H1 (cell line): ENCODE measurements around the gene COMMD6. TPM values are rescaled to one million over a fixed set of nuclear protein-coding genes. Genes with fewer than 3 reads are reported as not detected.

Source experiments
- CTCF ChIA-PET: fragments of 300-600 bp; sonication (Branson Sonifier 250); formaldehyde crosslinking; loops from one replicate; lab custom pipeline; 2021; ENCODE audit not compliant: partially characterized antibody; lab: Charles Lee
- POLR2A ChIA-PET: fragments of 300-600 bp; sonication (Branson Sonifier 250); formaldehyde crosslinking; loops from one replicate; lab custom pipeline; 2021; ENCODE audit warnings: inconsistent platforms; ENCODE audit not compliant: partially characterized antibody; lab: Charles Lee
- DNase-seq, 2 experiments: peaks; one replicate each; pipeline versions ENCODE4 v3.0.0 to v3.0.0-alpha.2; 2010 to 2022; ENCODE audit warnings: low spot score in 2 of 2, low read depth in 1 of 2, mixed read lengths in 1 of 2
- FAIRE-seq: peaks from 2 replicates; lab custom pipeline; 2011; peaks lifted over from hg19 to GRCh38; lab: Jason Lieb, UNC
- H2AFZ ChIP-seq: 2 replicates; pipeline ENCODE4 v1.8.1; 2012; ENCODE audit warnings: low read length, inconsistent platforms
- H2AK5ac ChIP-seq: 2 replicates; pipeline ENCODE4 v1.6.1; 2013; ENCODE audit warnings: low read depth, low read length
- H2BK120ac ChIP-seq: replicated peaks from 2 replicates; pipeline ENCODE3; 2013; ENCODE audit warnings: low read depth, low read length, inconsistent platforms
- H2BK12ac ChIP-seq: 2 replicates; pipeline ENCODE4 v1.6.1; 2013; ENCODE audit warnings: low read depth, low read length
- H2BK15ac ChIP-seq: 2 replicates; pipeline ENCODE4 v1.6.1; 2013; ENCODE audit warnings: low read length
- H2BK20ac ChIP-seq: 2 replicates; pipeline ENCODE4 v1.6.1; 2013; ENCODE audit warnings: low read length
- H2BK5ac ChIP-seq: 2 replicates; pipeline ENCODE4 v1.6.1; 2013; ENCODE audit warnings: low read depth, low read length
- H3K14ac ChIP-seq: 2 replicates; pipeline ENCODE4 v1.6.1; 2013; ENCODE audit warnings: inconsistent platforms; ENCODE audit not compliant: insufficient read length
- H3K18ac ChIP-seq: 2 replicates; pipeline ENCODE4 v1.6.1; 2013; ENCODE audit warnings: low read length; ENCODE audit errors: extremely low read depth
- H3K23ac ChIP-seq: 2 replicates; pipeline ENCODE4 v1.6.1; 2013; ENCODE audit warnings: inconsistent platforms; ENCODE audit not compliant: insufficient read length
- H3K23me2 ChIP-seq: 2 replicates; pipeline ENCODE4 v1.6.1; 2013; ENCODE audit warnings: low read depth, low read length
- H3K27ac ChIP-seq: 2 replicates; pipeline ENCODE4 v1.6.1; 2011; ENCODE audit warnings: low read depth, low read length, inconsistent platforms
- H3K27me3 ChIP-seq, 4 experiments: replicated peaks in 1 of 4; 1 replicate in 1 of 4; 2 replicates in 3 of 4; pipeline versions ENCODE4 v1.6.1 to v1.8.1; 2011 to 2013; ENCODE audit warnings: low read length in 3 of 4, mild to moderate bottlenecking in 3 of 4, inconsistent platforms in 2 of 4, mixed read lengths in 2 of 4, moderate library complexity in 1 of 4; ENCODE audit not compliant: control insufficient read depth in 3 of 4, insufficient read depth in 3 of 4; ENCODE audit errors: extremely low read depth in 1 of 4
- H3K36me3 ChIP-seq, 4 experiments: 2 replicates each; pipeline versions ENCODE4 v1.6.1 to v1.8.1; 2011 to 2013; ENCODE audit warnings: mild to moderate bottlenecking in 4 of 4, low read length in 3 of 4, moderate library complexity in 2 of 4, control low read depth in 1 of 4, inconsistent platforms in 1 of 4; ENCODE audit not compliant: insufficient read depth in 4 of 4, control insufficient read depth in 2 of 4
- H3K4ac ChIP-seq: replicated peaks from 2 replicates; pipeline ENCODE3; 2013; ENCODE audit warnings: low read length, low read depth, mixed read lengths, inconsistent platforms; ENCODE audit not compliant: insufficient read length
- H3K4me1 ChIP-seq, 4 experiments: replicated peaks in 1 of 4; 1 replicate in 1 of 4; 2 replicates in 3 of 4; pipeline versions ENCODE4 v1.6.1 to v1.8.1; 2011 to 2013; ENCODE audit warnings: low read length in 3 of 4, inconsistent platforms in 2 of 4, mixed read lengths in 1 of 4; ENCODE audit not compliant: insufficient read depth in 4 of 4, control insufficient read depth in 3 of 4
- H3K4me2 ChIP-seq, 2 experiments: 2 replicates each; pipeline versions ENCODE4 v1.6.1 to v1.8.1; 2011 to 2013; ENCODE audit warnings: low read depth in 2 of 2, low read length in 2 of 2, control low read depth in 1 of 2, inconsistent platforms in 1 of 2, mild to moderate bottlenecking in 1 of 2; ENCODE audit not compliant: insufficient read depth in 1 of 2
- H3K4me3 ChIP-seq, 4 experiments: fragments of 200-600, 300-600 bp in 1 of 4; sonication (generic), shearing (Covaris generic), sonication (Bioruptor Twin) in 1 of 4; 2 replicates each; pipeline versions ENCODE4 v1.5.1 to v1.8.1; 2011 to 2016; ENCODE audit warnings: low read length in 4 of 4, low read depth in 3 of 4, control low read depth in 2 of 4, inconsistent platforms in 2 of 4, mild to moderate bottlenecking in 2 of 4, mixed read lengths in 1 of 4, moderate library complexity in 1 of 4; ENCODE audit not compliant: insufficient read depth in 2 of 4; ENCODE audit errors: extremely low read depth in 1 of 4
- H3K56ac ChIP-seq: replicated peaks from 2 replicates; pipeline ENCODE3; 2013; ENCODE audit warnings: low read depth, mild to moderate bottlenecking, mixed read lengths, low read length, inconsistent platforms; ENCODE audit not compliant: insufficient read length
- H3K79me1 ChIP-seq: 2 replicates; pipeline ENCODE4 v1.6.1; 2013; ENCODE audit warnings: low read depth, low read length, control low read depth
- H3K79me2 ChIP-seq, 2 experiments: 2 replicates each; pipeline versions ENCODE4 v1.6.1 to v1.8.1; 2012 to 2013; ENCODE audit warnings: low read length in 2 of 2, mild to moderate bottlenecking in 2 of 2, inconsistent platforms in 1 of 2; ENCODE audit not compliant: insufficient read depth in 2 of 2, control insufficient read depth in 1 of 2
- H3K9ac ChIP-seq, 4 experiments: replicated peaks in 1 of 4; 1 replicate in 1 of 4; 2 replicates in 3 of 4; pipeline versions ENCODE4 v1.6.1 to v1.8.1; 2011 to 2013; ENCODE audit warnings: low read depth in 3 of 4, low read length in 3 of 4, control low read depth in 2 of 4, mild to moderate bottlenecking in 2 of 4, moderate library complexity in 2 of 4, inconsistent platforms in 1 of 4; ENCODE audit errors: extremely low read depth in 1 of 4
- H3K9me3 ChIP-seq, 2 experiments: 2 replicates each; pipeline versions ENCODE4 v1.6.1 to v1.8.1; 2012 to 2013; ENCODE audit warnings: mild to moderate bottlenecking in 2 of 2, moderate library complexity in 2 of 2, control low read depth in 1 of 2, inconsistent platforms in 1 of 2, low read depth in 1 of 2, low read length in 1 of 2, mixed read lengths in 1 of 2; ENCODE audit not compliant: insufficient read depth in 2 of 2
- H4K20me1 ChIP-seq, 2 experiments: replicated peaks in 1 of 2; 2 replicates each; pipeline versions ENCODE3 to v1.8.1; 2011 to 2013; ENCODE audit warnings: inconsistent platforms in 2 of 2, low read length in 2 of 2, mild to moderate bottlenecking in 1 of 2; ENCODE audit not compliant: insufficient read depth in 2 of 2, control insufficient read depth in 1 of 2
- H4K5ac ChIP-seq: 2 replicates; pipeline ENCODE4 v1.6.1; 2013; ENCODE audit warnings: low read length, low read depth, mixed read lengths, inconsistent platforms; ENCODE audit not compliant: insufficient read length
- H4K8ac ChIP-seq: 2 replicates; pipeline ENCODE4 v1.8.0; 2013; ENCODE audit warnings: mild to moderate bottlenecking, moderate library complexity, low read length, inconsistent platforms; ENCODE audit not compliant: insufficient read depth; ENCODE audit errors: extremely low read depth
- H4K91ac ChIP-seq: replicated peaks from 2 replicates; pipeline ENCODE3; 2013; ENCODE audit warnings: low read length, mixed read lengths, inconsistent platforms; ENCODE audit not compliant: insufficient read length
- ASH2L ChIP-seq: fragments of 200-600, 300-600 bp; sonication (generic); IDR thresholded peaks from one replicate; pipeline ENCODE4 v1.7.1; 2017; ENCODE audit warnings: low read length
- BRCA1 ChIP-seq: IDR thresholded peaks from 2 replicates; pipeline ENCODE4 v1.6.1; 2012; ENCODE audit warnings: low read depth, low read length, improper control_type of control experiment
- CBX8 ChIP-seq: fragments of 300-800, 300-1000 bp; sonication (generic); IDR thresholded peaks from 2 replicates; pipeline ENCODE4 v1.7.1; 2016; ENCODE audit warnings: low read depth, low read length, borderline replicate concordance
- CHD2 ChIP-seq: IDR thresholded peaks from 2 replicates; pipeline ENCODE4 v1.6.1; 2012; ENCODE audit warnings: low read length, improper control_type of control experiment
- CTBP2 ChIP-seq: IDR thresholded peaks from 2 replicates; pipeline ENCODE4 v1.7.0; 2011; ENCODE audit warnings: borderline replicate concordance, mild to moderate bottlenecking, moderate library complexity, mixed read lengths, low read length; ENCODE audit not compliant: insufficient read depth, insufficient read length
- EGR1 ChIP-seq: IDR thresholded peaks from 2 replicates; pipeline ENCODE4 v1.6.1; 2011; ENCODE audit warnings: low read depth, low read length, borderline replicate concordance
- FOSL1 ChIP-seq: IDR thresholded peaks from 2 replicates; pipeline ENCODE4 v1.6.1; 2011; ENCODE audit warnings: mild to moderate bottlenecking, low read depth, low read length, moderate library complexity; ENCODE audit not compliant: insufficient read depth
- GABPA ChIP-seq: IDR thresholded peaks from 2 replicates; pipeline ENCODE4 v1.6.1; 2011; ENCODE audit warnings: mild to moderate bottlenecking, low read length, moderate library complexity, borderline replicate concordance; ENCODE audit not compliant: insufficient read depth
- JUN ChIP-seq: IDR thresholded peaks from 2 replicates; pipeline ENCODE4 v1.6.1; 2011; ENCODE audit warnings: low read depth, mild to moderate bottlenecking, improper control_type of control experiment, low read length
- KDM4A ChIP-seq: IDR thresholded peaks from one replicate; pipeline ENCODE4 v1.7.1; 2012; ENCODE audit warnings: low read depth, mild to moderate bottlenecking, moderate library complexity, low read length, inconsistent platforms; ENCODE audit not compliant: severe bottlenecking
- MAFK ChIP-seq: IDR thresholded peaks from 2 replicates; pipeline ENCODE4 v1.6.1; 2012; ENCODE audit warnings: low read depth, mild to moderate bottlenecking, improper control_type of control experiment, low read length
- POLR2A ChIP-seq, 2 experiments: IDR thresholded peaks; 1 replicate in 1 of 2; 2 replicates in 1 of 2; pipeline ENCODE4 v1.6.1; 2011; ENCODE audit warnings: low read depth in 2 of 2, low read length in 2 of 2, mild to moderate bottlenecking in 2 of 2; ENCODE audit errors: control extremely low read depth in 1 of 2
- RXRA ChIP-seq: IDR thresholded peaks from 2 replicates; pipeline ENCODE4 v1.6.1; 2011; ENCODE audit warnings: low read depth, mild to moderate bottlenecking, low read length, moderate library complexity; ENCODE audit not compliant: insufficient read depth
- SP2 ChIP-seq: IDR thresholded peaks from 2 replicates; pipeline ENCODE4 v1.6.1; 2012; ENCODE audit warnings: mild to moderate bottlenecking, low read length, inconsistent platforms
- TCF12 ChIP-seq: IDR thresholded peaks from 2 replicates; pipeline ENCODE4 v1.6.1; 2011; ENCODE audit warnings: low read depth, mild to moderate bottlenecking, low read length
- WGBS, 2 experiments: shearing (Covaris generic) in 1 of 2; methylation state at CpG; one replicate each; pipeline versions ENCODE4 v1.1.6 to v1.1.7; 2013 to 2015; ENCODE audit warnings: low lambda C conversion rate in 2 of 2, mixed read lengths in 2 of 2, inconsistent platforms in 1 of 2, low coverage in 1 of 2, missing lambda C conversion rate in 1 of 2; ENCODE audit not compliant: insufficient replicate concordance in 2 of 2, insufficient coverage in 1 of 2, insufficient read length in 1 of 2; ENCODE audit errors: extremely low coverage in 1 of 2, missing lambda C conversion rate in 1 of 2; 5-methylcytosine and 5-hydroxymethylcytosine counted together
- polyA plus RNA-seq, 7 experiments: library from polyadenylated mRNA; depleted of rRNA in 3 of 7; stranded (reverse) in 5 of 7; unstranded in 2 of 7; fragments of >200 nt in 5 of 7; fragments of 200-250 nt in 2 of 7; gene quantifications; 1 replicate in 5 of 7; 2 replicates in 1 of 7; 4 replicates in 1 of 7; pipeline versions ENCODE4 v1.2.1 to v1.2.3, GENCODE V29; 2011 to 2013; ENCODE audit warnings: missing spikeins in 2 of 7, mixed read lengths in 2 of 7
- total RNA-seq: library from RNA; stranded (reverse); fragmentation: NEBNext Ultra II Directional; extraction: Animal tissue kit (Norgen Biotek cat#: 25700); gene quantifications from 2 replicates; pipeline ENCODE4 v1.2.1, GENCODE V29; 2021

Gene COMMD6
- total and polyA plus RNA-seq, 2 of the 8 experiments (the other 6 are each of a cell fraction or from before 2014, with no cell fraction given): 53.2 to 122 TPM

DNA sequence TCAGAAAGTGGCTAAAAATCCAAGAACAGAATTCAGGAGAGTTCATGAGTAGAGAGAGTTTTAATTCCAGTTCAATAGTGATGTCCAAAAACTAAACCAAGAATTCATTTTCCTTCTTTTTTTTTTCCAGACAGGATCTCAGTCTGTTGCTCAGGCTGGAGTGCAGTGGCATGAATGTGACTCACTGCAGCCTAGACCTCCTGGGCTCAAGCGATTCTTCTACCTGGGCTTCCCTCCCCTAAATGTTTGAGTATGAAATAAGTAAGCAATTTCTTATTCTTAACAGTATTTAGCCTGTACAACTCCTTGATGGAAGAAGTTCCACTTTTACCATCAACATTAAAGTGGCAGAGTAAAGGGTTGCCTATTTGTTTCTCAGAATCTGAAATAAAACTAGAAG is 3.8 kb downstream of the COMMD6 start:
- Histone ChIP-seq H3K4me3 (no peak overlapping the region), H3K27ac (no peak overlapping the region), H3K79me2 (peaks cover 0 to 25% of the 10 kb centered on the region in 2 experiments; a peak in 2 of 4 replicates), H2BK20ac (no peak overlapping the region), H4K8ac (no peak overlapping the region), H2BK5ac (no peak overlapping the region), H3K18ac (no peak overlapping the region), H4K5ac (no peak overlapping the region), H4K91ac (no peak overlapping the region), H3K79me1 (peaks cover 4% of the 10 kb centered on the region; the same call in 1 of the 2 replicates), H3K4me1 (peaks cover 0 to 5% (median 0%) of the 10 kb centered on the region in 4 experiments; a peak in 1 of 7 replicates), H4K20me1 (no peaks in the 10 kb centered on the region), H3K56ac (no peak overlapping the region), H3K23ac (no peak overlapping the region), H2BK12ac (no peak overlapping the region), H3K9ac (no peak overlapping the region), H2BK120ac (no peak overlapping the region), H3K9me3 (no peaks in the 10 kb centered on the region), H2BK15ac (no peak overlapping the region), H2AK5ac (no peak overlapping the region), H3K14ac (no peak overlapping the region), H2AFZ (no peak overlapping the region), H3K4ac (no peak overlapping the region), H3K36me3 (peaks cover 0 to 35% (median 9%) of the 10 kb centered on the region in 4 experiments; a peak in 6 of 8 replicates), H3K23me2 (no peaks in the 10 kb centered on the region; the same call in 1 of the 2 replicates), H3K4me2 (no peak overlapping the region), H3K27me3 (no peaks in the 10 kb centered on the region)
- DNase-seq: no peak
- WGBS, 2 experiments: 100% methylated on average over 1 of the region's 1 CpG; no CpG with 5 or more reads in 1 of the 2 experiments
- POLR2A ChIA-PET: interaction anchor here (0.6 kb wide), 1 partner anchor 177 kb away, joined by 3 read pairs; no protein-coding TSS in a partner anchor
- CTCF ChIA-PET: interaction anchor here (1.1 to 1.4 kb wide), 2 partner anchors 13 to 52 kb away, joined by 3 to 5 read pairs; partner anchors contain the start of gene TBC1D4
- no peak for FAIRE-seq
- TF ChIP-seq GABPA (no peak), ASH2L (no peak), CTBP2 (no peak), POLR2A (IDR thresholded peaks at IDR 0.05; ENCODE audit: control extremely low read depth in 1 of 2, low read depth in 2 of 2, low read length in 2 of 2) (no peak), BRCA1 (no peak), MAFK (no peak), CHD2 (no peak), JUN (no peak), CBX8 (no peak), EGR1 (no peak), TCF12 (no peak), SP2 (no peak), KDM4A (no peak), FOSL1 (no peak), RXRA (no peak)
